ENCODE measurements around the gene CAMK2G.

- TF ChIP-seq, protein P1, sequence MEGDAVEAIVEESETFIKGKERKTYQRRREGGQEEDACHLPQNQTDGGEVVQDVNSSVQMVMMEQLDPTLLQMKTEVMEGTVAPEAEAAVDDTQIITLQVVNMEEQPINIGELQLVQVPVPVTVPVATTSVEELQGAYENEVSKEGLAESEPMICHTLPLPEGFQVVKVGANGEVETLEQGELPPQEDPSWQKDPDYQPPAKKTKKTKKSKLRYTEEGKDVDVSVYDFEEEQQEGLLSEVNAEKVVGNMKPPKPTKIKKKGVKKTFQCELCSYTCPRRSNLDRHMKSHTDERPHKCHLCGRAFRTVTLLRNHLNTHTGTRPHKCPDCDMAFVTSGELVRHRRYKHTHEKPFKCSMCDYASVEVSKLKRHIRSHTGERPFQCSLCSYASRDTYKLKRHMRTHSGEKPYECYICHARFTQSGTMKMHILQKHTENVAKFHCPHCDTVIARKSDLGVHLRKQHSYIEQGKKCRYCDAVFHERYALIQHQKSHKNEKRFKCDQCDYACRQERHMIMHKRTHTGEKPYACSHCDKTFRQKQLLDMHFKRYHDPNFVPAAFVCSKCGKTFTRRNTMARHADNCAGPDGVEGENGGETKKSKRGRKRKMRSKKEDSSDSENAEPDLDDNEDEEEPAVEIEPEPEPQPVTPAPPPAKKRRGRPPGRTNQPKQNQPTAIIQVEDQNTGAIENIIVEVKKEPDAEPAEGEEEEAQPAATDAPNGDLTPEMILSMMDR (IDR thresholded peaks at IDR 0.05; ENCODE audit: borderline replicate concordance, extremely low read depth, low read length, poor library complexity, severe bottlenecking) = no peak
- no peak for TF ChIP-seq EZH2 (IDR thresholded peaks at IDR 0.05; ENCODE audit: borderline replicate concordance, low read depth, low read length, severe bottlenecking)
Measured at GRCh38 chr10:73922864-73923133, 48.4 kb upstream of the CAMK2G start.
